GM21786 (cell line): ENCODE measurements around the gene TNS1.

Experiments used
- ATAC-seq: cut with Tn5 transposase; IDR thresholded peaks from one replicate; pipeline ENCODE4 v1.9.1; 2021; ENCODE audit not compliant: unreplicated experiment

TNS1 gene

GRCh38 chr2:217902379-217903141, 100.2 kb downstream of the TNS1 start:
- peak; percentile 45 for ATAC-seq

GRCh38 chr2:217901835-217902378, 100.9 kb downstream of the TNS1 start:
- ATAC-seq = no peak

- ATAC-seq = no peak
Measured at GRCh38 chr2:217901400-217901799, 101.4 kb downstream of the TNS1 start.

GRCh38 chr2:217900780-217901360, 101.9 kb downstream of the TNS1 start:
- ATAC-seq = no peak

GRCh38 chr2:217900010-217900779, 102.6 kb downstream of the TNS1 start:
- ATAC-seq = no peak

- peak; percentile 56 for ATAC-seq
Measured at GRCh38 chr2:217899231-217900009, 103.4 kb downstream of the TNS1 start.

- no peak for ATAC-seq
Measured at GRCh38 chr2:217897816-217898806, 104.7 kb downstream of the TNS1 start.

GRCh38 chr2:217897091-217897715, 105.6 kb downstream of the TNS1 start:
- ATAC-seq = no peak

- no peak for ATAC-seq
Measured at GRCh38 chr2:217895070-217895635, 107.6 kb downstream of the TNS1 start.

- no peak for ATAC-seq
Measured at GRCh38 chr2:217893440-217893839, 109.4 kb downstream of the TNS1 start.

GRCh38 chr2:217892560-217892959, 110.2 kb downstream of the TNS1 start:
- no peak for ATAC-seq

GRCh38 chr2:217890445-217890844, 112.3 kb downstream of the TNS1 start:
- no peak for ATAC-seq

- no peak for ATAC-seq
Measured at GRCh38 chr2:217889656-217890055, 113.1 kb downstream of the TNS1 start.

GRCh38 chr2:217887841-217888701, 114.7 kb downstream of the TNS1 start:
- no peak for ATAC-seq

GRCh38 chr2:217886720-217887309, 116.0 kb downstream of the TNS1 start:
- no peak for ATAC-seq

- no peak for ATAC-seq
Measured at GRCh38 chr2:217886091-217886490, 116.7 kb downstream of the TNS1 start.

- ATAC-seq = no peak
Measured at GRCh38 chr2:217884985-217885384, 117.8 kb downstream of the TNS1 start.

GRCh38 chr2:217880891-217881290, 121.9 kb downstream of the TNS1 start:
- ATAC-seq = no peak
